ENCODE measurements around the gene CALB2.

The CALB2 gene

GRCh38 chr16:71340406-71340805 lies 18.1 kb upstream of the CALB2 start:
- H3K4me2 ChIP-seq (ENCODE audit: low read depth, low read length, poor library complexity, severe bottlenecking): no peak overlapping the region
- no peaks in the 10 kb centered on the region for H3K27me3 ChIP-seq (ENCODE audit: low read length)
- H3K36me3 ChIP-seq (ENCODE audit: low read length): no peaks in the 10 kb centered on the region
- no peaks in the 10 kb centered on the region for H3K9me2 ChIP-seq (replicated peaks; ENCODE audit: insufficient read depth, low read length)
- H3K4me3 ChIP-seq (ENCODE audit: insufficient read depth, low read length, poor library complexity, severe bottlenecking): no peak overlapping the region
- no peaks in the 10 kb centered on the region for H4K20me1 ChIP-seq (ENCODE audit: low read depth, low read length)
- TF ChIP-seq EZH2phosphoT487 (conservative IDR thresholded peaks at IDR 0.05; ENCODE audit: low read length) (no peak), CTCF (IDR thresholded peaks at IDR 0.05; ENCODE audit: insufficient read depth, low read length, poor library complexity, severe bottlenecking) (no peak)
- H3K79me2 ChIP-seq (ENCODE audit: insufficient read depth, low read length): no peaks in the 10 kb centered on the region
- H3K9ac ChIP-seq (ENCODE audit: low read length): no peak overlapping the region
- no peak overlapping the region for H3K27ac ChIP-seq (ENCODE audit: low read depth, low read length)
- H2AFZ ChIP-seq (ENCODE audit: low read depth, low read length, severe bottlenecking): no peak overlapping the region
- no peaks in the 10 kb centered on the region for H3F3A ChIP-seq (ENCODE audit: insufficient read depth)
- H3K9me3 ChIP-seq (ENCODE audit: insufficient read depth, low read length): no peaks in the 10 kb centered on the region

- H3K9ac ChIP-seq (ENCODE audit: low read length): no peak overlapping the region
- no peaks in the 10 kb centered on the region for H3K79me2 ChIP-seq (ENCODE audit: insufficient read depth, low read length)
- TF ChIP-seq CTCF (IDR thresholded peaks at IDR 0.05; ENCODE audit: insufficient read depth, low read length, poor library complexity, severe bottlenecking) (no peak), EZH2phosphoT487 (conservative IDR thresholded peaks at IDR 0.05; ENCODE audit: low read length) (no peak)
- no peaks in the 10 kb centered on the region for H3F3A ChIP-seq (ENCODE audit: insufficient read depth)
- no peak overlapping the region for H3K4me2 ChIP-seq (ENCODE audit: low read depth, low read length, poor library complexity, severe bottlenecking)
- no peak overlapping the region for H3K27ac ChIP-seq (ENCODE audit: low read depth, low read length)
- no peaks in the 10 kb centered on the region for H3K27me3 ChIP-seq (ENCODE audit: low read length)
- no peaks in the 10 kb centered on the region for H3K36me3 ChIP-seq (ENCODE audit: low read length)
- H4K20me1 ChIP-seq (ENCODE audit: low read depth, low read length): no peaks in the 10 kb centered on the region
- H3K9me3 ChIP-seq (ENCODE audit: insufficient read depth, low read length): no peaks in the 10 kb centered on the region
- H2AFZ ChIP-seq (ENCODE audit: low read depth, low read length, severe bottlenecking): no peak overlapping the region
- H3K9me2 ChIP-seq (replicated peaks; ENCODE audit: insufficient read depth, low read length): no peaks in the 10 kb centered on the region
- H3K4me3 ChIP-seq (ENCODE audit: insufficient read depth, low read length, poor library complexity, severe bottlenecking): no peak overlapping the region
Measured at GRCh38 chr16:71341881-71342280, 16.6 kb upstream of the CALB2 start.

- Histone ChIP-seq H3K79me2 (ENCODE audit: insufficient read depth, low read length) (no peaks in the 10 kb centered on the region), H3K4me2 (ENCODE audit: low read depth, low read length, poor library complexity, severe bottlenecking) (no peak overlapping the region), H3K27me3 (ENCODE audit: low read length) (no peaks in the 10 kb centered on the region), H3K9me2 (replicated peaks; ENCODE audit: insufficient read depth, low read length) (no peaks in the 10 kb centered on the region), H3K9ac (ENCODE audit: low read length) (no peak overlapping the region), H3K9me3 (ENCODE audit: insufficient read depth, low read length) (no peaks in the 10 kb centered on the region), H3F3A (ENCODE audit: insufficient read depth) (no peaks in the 10 kb centered on the region), H3K36me3 (ENCODE audit: low read length) (no peaks in the 10 kb centered on the region), H4K20me1 (ENCODE audit: low read depth, low read length) (no peaks in the 10 kb centered on the region), H3K4me3 (ENCODE audit: insufficient read depth, low read length, poor library complexity, severe bottlenecking) (no peak overlapping the region), H2AFZ (ENCODE audit: low read depth, low read length, severe bottlenecking) (no peak overlapping the region), H3K27ac (ENCODE audit: low read depth, low read length) (no peak overlapping the region)
- TF ChIP-seq EZH2phosphoT487 (conservative IDR thresholded peaks at IDR 0.05; ENCODE audit: low read length) (no peak), CTCF (IDR thresholded peaks at IDR 0.05; ENCODE audit: insufficient read depth, low read length, poor library complexity, severe bottlenecking) (no peak)
Measured at GRCh38 chr16:71343078-71343477, 15.4 kb upstream of the CALB2 start.

All from SU-DHL-6 (cell line).